Transverse colon (tissue), 4 donors: ENCODE measurements around the gene CNOT4.

Experiments
- CTCF ChIP-seq, 5 experiments: fragments of 200-600 bp in 3 of 5; fragments of 450-650 bp in 2 of 5; sonication (generic) in 3 of 5; IDR thresholded peaks; 1 replicate in 2 of 5; 2 replicates in 3 of 5; pipeline ENCODE4 v1.5.1; 2016 to 2017; ENCODE audit warnings: antibody characterized with exemption in 5 of 5, inconsistent platforms in 3 of 5, mild to moderate bottlenecking in 2 of 5, moderate library complexity in 1 of 5
- POLR2A ChIP-seq: fragments of 450-650 bp; IDR thresholded peaks from one replicate; pipeline ENCODE4 v1.6.1; 2016; ENCODE audit warnings: antibody characterized with exemption, mild to moderate bottlenecking, moderate library complexity
- POLR2AphosphoS5 ChIP-seq, 3 donors: sonication (generic); formaldehyde crosslinking; IDR thresholded peaks; one replicate each; pipeline ENCODE4 v1.6.1; 2016; ENCODE audit warnings: antibody characterized with exemption in 3 of 3

- TF ChIP-seq CTCF (IDR thresholded peaks at IDR 0.05) (peak in 4 of 5 experiments; percentile 25 to 60 (median 32)), POLR2A (no peak), POLR2AphosphoS5 (IDR thresholded peaks at IDR 0.05) (peak in 1 of 3 donors; percentile 25)
Observed at GRCh38 chr7:135341049-135341448, 168.9 kb downstream of the CNOT4 start.
